ENCODE results near the gene BAIAP2.
"Not testable (repeated sequence)": the region's sequence is repeated elsewhere in the genome, so short reads cannot be mapped to it uniquely, and the experiment has no call there.

The BAIAP2 gene

GRCh38 chr17:81013642-81014041 lies 21.3 kb upstream of the BAIAP2 start:
- H3K4me1 Mint-ChIP-seq = peaks cover 12% of the 10 kb centered on the region
- H3K27me3 Mint-ChIP-seq (ENCODE audit: low read depth, poor library complexity) = peaks cover 6% of the 10 kb centered on the region
- peaks cover 48% of the 10 kb centered on the region for H3K9me3 Mint-ChIP-seq
- H3K36me3 Mint-ChIP-seq (ENCODE audit: low read depth) = peaks cover 19% of the 10 kb centered on the region
- no peak for TF ChIP-seq CTCF (IDR thresholded peaks at IDR 0.05)
- no peak overlapping the region for H3K27ac Mint-ChIP-seq
- no peak for DNase-seq
- no peak overlapping the region for H3K4me3 Mint-ChIP-seq

GRCh38 chr17:81015136-81015535 lies 19.8 kb upstream of the BAIAP2 start:
- DNase-seq = no peak
- Mint-ChIP-seq H3K36me3 (ENCODE audit: low read depth) (peaks cover 19% of the 10 kb centered on the region), H3K9me3 (peaks cover 46% of the 10 kb centered on the region), H3K27ac (no peak overlapping the region), H3K27me3 (ENCODE audit: low read depth, poor library complexity) (peaks cover 6% of the 10 kb centered on the region), H3K4me1 (peaks cover 27% of the 10 kb centered on the region), H3K4me3 (no peak overlapping the region)
- no peak for TF ChIP-seq CTCF (IDR thresholded peaks at IDR 0.05)

GRCh38 chr17:81016575-81016974 lies 18.4 kb upstream of the BAIAP2 start:
- Mint-ChIP-seq H3K9me3 (peaks cover 32% of the 10 kb centered on the region), H3K4me3 (no peak overlapping the region), H3K4me1 (peaks cover 28% of the 10 kb centered on the region), H3K27ac (no peak overlapping the region), H3K27me3 (ENCODE audit: low read depth, poor library complexity) (peaks cover 5% of the 10 kb centered on the region), H3K36me3 (ENCODE audit: low read depth) (peaks cover 12% of the 10 kb centered on the region)
- DNase-seq = no peak
- TF ChIP-seq CTCF (IDR thresholded peaks at IDR 0.05) = no peak

GRCh38 chr17:81017330-81017729 lies 17.6 kb upstream of the BAIAP2 start:
- not testable (repeated sequence) for H3K4me3 Mint-ChIP-seq; DNase-seq; H3K27ac Mint-ChIP-seq; H3K27me3 Mint-ChIP-seq (ENCODE audit: low read depth, poor library complexity)
- Mint-ChIP-seq H3K4me1 (peaks cover 36% of the 10 kb centered on the region), H3K36me3 (ENCODE audit: low read depth) (peaks cover 12% of the 10 kb centered on the region), H3K9me3 (peaks cover 25% of the 10 kb centered on the region)

GRCh38 chr17:81018044-81018802 lies 16.7 kb upstream of the BAIAP2 start:
- Mint-ChIP-seq H3K4me3 (peak overlapping the region; percentile 26), H3K36me3 (ENCODE audit: low read depth) (peaks cover 12% of the 10 kb centered on the region), H3K27me3 (ENCODE audit: low read depth, poor library complexity) (peaks cover 3% of the 10 kb centered on the region), H3K27ac (peak overlapping the region; percentile 97), H3K9me3 (peaks cover 24% of the 10 kb centered on the region), H3K4me1 (peaks cover 38% of the 10 kb centered on the region)
- no peak for DNase-seq
- no peak for TF ChIP-seq CTCF (IDR thresholded peaks at IDR 0.05)

- H3K36me3 Mint-ChIP-seq (ENCODE audit: low read depth) = peaks cover 12% of the 10 kb centered on the region
- H3K4me3 Mint-ChIP-seq = no peak overlapping the region
Measured at GRCh38 chr17:81019563-81020442, 15.1 kb upstream of the BAIAP2 start.

More at GRCh38 chr17:81019563-81020442, 15.1 kb upstream of the BAIAP2 start:
- peaks cover 43% of the 10 kb centered on the region for H3K4me1 Mint-ChIP-seq
- no peak for TF ChIP-seq CTCF (IDR thresholded peaks at IDR 0.05)
- DNase-seq = no peak
- H3K9me3 Mint-ChIP-seq = peaks cover 24% of the 10 kb centered on the region
- peaks cover 3% of the 10 kb centered on the region for H3K27me3 Mint-ChIP-seq (ENCODE audit: low read depth, poor library complexity)
- peak overlapping the region; percentile 61 for H3K27ac Mint-ChIP-seq
